ENCODE data around the gene ST3GAL4. TPM values are rescaled to one million over a fixed set of nuclear protein-coding genes. Genes with fewer than 3 reads are reported as not detected.

ST3GAL4 gene
- total and polyA plus RNA-seq, 3 donors from 2014 or later = 102 to 221 (median 212) TPM

- TF ChIP-seq, protein P1, sequence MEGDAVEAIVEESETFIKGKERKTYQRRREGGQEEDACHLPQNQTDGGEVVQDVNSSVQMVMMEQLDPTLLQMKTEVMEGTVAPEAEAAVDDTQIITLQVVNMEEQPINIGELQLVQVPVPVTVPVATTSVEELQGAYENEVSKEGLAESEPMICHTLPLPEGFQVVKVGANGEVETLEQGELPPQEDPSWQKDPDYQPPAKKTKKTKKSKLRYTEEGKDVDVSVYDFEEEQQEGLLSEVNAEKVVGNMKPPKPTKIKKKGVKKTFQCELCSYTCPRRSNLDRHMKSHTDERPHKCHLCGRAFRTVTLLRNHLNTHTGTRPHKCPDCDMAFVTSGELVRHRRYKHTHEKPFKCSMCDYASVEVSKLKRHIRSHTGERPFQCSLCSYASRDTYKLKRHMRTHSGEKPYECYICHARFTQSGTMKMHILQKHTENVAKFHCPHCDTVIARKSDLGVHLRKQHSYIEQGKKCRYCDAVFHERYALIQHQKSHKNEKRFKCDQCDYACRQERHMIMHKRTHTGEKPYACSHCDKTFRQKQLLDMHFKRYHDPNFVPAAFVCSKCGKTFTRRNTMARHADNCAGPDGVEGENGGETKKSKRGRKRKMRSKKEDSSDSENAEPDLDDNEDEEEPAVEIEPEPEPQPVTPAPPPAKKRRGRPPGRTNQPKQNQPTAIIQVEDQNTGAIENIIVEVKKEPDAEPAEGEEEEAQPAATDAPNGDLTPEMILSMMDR (IDR thresholded peaks at IDR 0.05) = no peak
- no peak for TF ChIP-seq POLR2A (IDR thresholded peaks at IDR 0.05)
- H3K4me1 ChIP-seq = peaks cover 22% of the 10 kb centered on the region
- no peaks in the 10 kb centered on the region for H3K9me3 ChIP-seq
- H3K27ac ChIP-seq = peak overlapping the region in 1 of 2 donors; percentile 10
- H3K36me3 ChIP-seq (ENCODE audit: low read depth, missing control alignments) = no peaks in the 10 kb centered on the region
- no peaks in the 10 kb centered on the region for H3K27me3 ChIP-seq
- WGBS, 2 donors = 90 to 95% methylated on average over 7 of the region's 7 CpGs
- no peak for DNase-seq
- no peak overlapping the region for H3K4me3 ChIP-seq
- intact Hi-C loops (cut with DNase I; ENCODE audit: low total_unique reads) = no loop called here
Measured at GRCh38 chr11:126333142-126333541, 22.3 kb upstream of the ST3GAL4 start.

GRCh38 chr11:126334659-126335462 lies 20.6 kb upstream of the ST3GAL4 start:
- TF ChIP-seq POLR2A (IDR thresholded peaks at IDR 0.05) = no peak
- TF ChIP-seq, protein P1 (IDR thresholded peaks at IDR 0.05) = no peak

DNA sequence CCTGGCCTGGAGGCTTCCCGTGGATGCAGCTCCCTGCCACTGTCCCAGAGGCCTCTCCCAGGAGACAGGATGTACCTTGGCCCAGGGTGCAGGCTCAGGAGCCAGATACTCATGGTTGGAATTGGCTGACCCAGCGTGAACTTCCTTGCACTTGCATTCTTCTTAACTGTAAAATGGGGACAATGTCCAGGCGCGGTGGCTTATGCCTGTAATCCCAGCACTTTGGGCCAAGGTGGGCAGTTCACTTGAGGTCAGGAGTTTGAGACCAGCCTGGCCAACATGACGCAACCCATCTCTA lies 20.1 kb upstream of the ST3GAL4 start:
- TF ChIP-seq, protein P1 (IDR thresholded peaks at IDR 0.05) = no peak
- TF ChIP-seq POLR2A (IDR thresholded peaks at IDR 0.05) = no peak
- Histone ChIP-seq H3K27ac (no peak overlapping the region), H3K36me3 (ENCODE audit: low read depth, missing control alignments) (no peaks in the 10 kb centered on the region), H3K9me3 (no peaks in the 10 kb centered on the region), H3K4me3 (no peak overlapping the region), H3K4me1 (peaks cover 27% of the 10 kb centered on the region), H3K27me3 (no peaks in the 10 kb centered on the region)
- no peak for DNase-seq
- intact Hi-C loops (cut with DNase I; ENCODE audit: low total_unique reads) = no loop called here
- 70 to 73% methylated on average over 5 of the region's 5 CpGs for WGBS, 2 donors

More at GRCh38 chr11:126334659-126335462, 20.6 kb upstream of the ST3GAL4 start:
- WGBS, 2 donors = 77 to 88% methylated on average over 6 of the region's 6 CpGs
- Histone ChIP-seq H3K4me1 (peaks cover 21% of the 10 kb centered on the region), H3K27ac (no peak overlapping the region), H3K27me3 (no peaks in the 10 kb centered on the region), H3K36me3 (ENCODE audit: low read depth, missing control alignments) (no peaks in the 10 kb centered on the region), H3K4me3 (no peak overlapping the region), H3K9me3 (no peaks in the 10 kb centered on the region)
- intact Hi-C loops (cut with DNase I; ENCODE audit: low total_unique reads) = no loop called here
- no peak for DNase-seq

- Histone ChIP-seq H3K27ac (no peak overlapping the region), H3K27me3 (no peaks in the 10 kb centered on the region), H3K36me3 (ENCODE audit: low read depth, missing control alignments) (no peaks in the 10 kb centered on the region), H3K9me3 (no peaks in the 10 kb centered on the region), H3K4me1 (peaks cover 27% of the 10 kb centered on the region), H3K4me3 (no peak overlapping the region)
- TF ChIP-seq POLR2A (IDR thresholded peaks at IDR 0.05) = no peak
- TF ChIP-seq, protein P1 (IDR thresholded peaks at IDR 0.05) = no peak
- DNase-seq = no peak
- intact Hi-C loops (cut with DNase I; ENCODE audit: low total_unique reads) = no loop called here
- 82 to 83% methylated on average over 8 of the region's 8 CpGs for WGBS, 2 donors
Measured at GRCh38 chr11:126336138-126336541, 19.3 kb upstream of the ST3GAL4 start.

DNA sequence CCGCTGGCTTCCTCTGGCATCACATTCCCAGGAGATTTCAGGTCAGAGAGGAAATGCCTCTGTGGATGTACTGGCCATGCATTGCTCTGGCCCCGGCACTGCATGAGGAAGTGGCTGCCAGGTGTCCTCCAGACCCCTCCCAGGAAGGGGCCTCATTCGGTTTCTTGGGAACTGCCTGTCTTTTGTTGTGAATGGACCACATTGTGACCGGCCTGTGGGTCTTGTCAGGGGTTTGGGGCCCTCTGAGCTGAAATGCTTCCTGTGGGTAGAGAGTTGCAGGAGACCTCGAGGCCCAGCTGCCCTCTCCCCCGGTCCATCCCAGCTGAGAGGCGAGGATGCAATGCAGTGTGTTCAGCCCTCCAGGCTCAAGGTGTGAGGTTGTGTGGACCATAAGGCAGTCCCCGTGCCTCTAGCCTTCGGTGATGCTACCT lies 18.8 kb upstream of the ST3GAL4 start:
- TF ChIP-seq POLR2A (IDR thresholded peaks at IDR 0.05) = no peak
- TF ChIP-seq, protein P1 (IDR thresholded peaks at IDR 0.05) = no peak
- DNase-seq = no peak
- Histone ChIP-seq H3K36me3 (ENCODE audit: low read depth, missing control alignments) (no peaks in the 10 kb centered on the region), H3K9me3 (no peaks in the 10 kb centered on the region), H3K4me1 (peaks cover 26% of the 10 kb centered on the region), H3K27me3 (no peaks in the 10 kb centered on the region), H3K4me3 (no peak overlapping the region), H3K27ac (no peak overlapping the region)
- 81 to 86% methylated on average over 1 to 9 of the region's 9 CpGs for WGBS, 2 donors
- intact Hi-C loops (cut with DNase I; ENCODE audit: low total_unique reads) = no loop called here

All from testis (tissue), 3 donors.